Transverse colon (tissue), 3 donors: ENCODE measurements around the gene TMC6.

Experiments used
- EP300 ChIP-seq: sonication (generic); formaldehyde crosslinking; IDR thresholded peaks from one replicate; pipeline ENCODE4 v1.6.1; 2017; ENCODE audit warnings: antibody characterized with exemption, low read depth
- POLR2A ChIP-seq: fragments of 450-650 bp; IDR thresholded peaks from one replicate; pipeline ENCODE4 v1.6.1; 2016; ENCODE audit warnings: antibody characterized with exemption, mild to moderate bottlenecking, moderate library complexity
- TF ChIP-seq, protein P1 (sequence below), 5 experiments: fragments of 200-600 bp in 3 of 5; fragments of 450-650 bp in 2 of 5; sonication (generic) in 3 of 5; IDR thresholded peaks; 1 replicate in 2 of 5; 2 replicates in 3 of 5; pipeline ENCODE4 v1.5.1; 2016 to 2017; ENCODE audit warnings: antibody characterized with exemption in 5 of 5, inconsistent platforms in 3 of 5, mild to moderate bottlenecking in 2 of 5, moderate library complexity in 1 of 5

DNA sequence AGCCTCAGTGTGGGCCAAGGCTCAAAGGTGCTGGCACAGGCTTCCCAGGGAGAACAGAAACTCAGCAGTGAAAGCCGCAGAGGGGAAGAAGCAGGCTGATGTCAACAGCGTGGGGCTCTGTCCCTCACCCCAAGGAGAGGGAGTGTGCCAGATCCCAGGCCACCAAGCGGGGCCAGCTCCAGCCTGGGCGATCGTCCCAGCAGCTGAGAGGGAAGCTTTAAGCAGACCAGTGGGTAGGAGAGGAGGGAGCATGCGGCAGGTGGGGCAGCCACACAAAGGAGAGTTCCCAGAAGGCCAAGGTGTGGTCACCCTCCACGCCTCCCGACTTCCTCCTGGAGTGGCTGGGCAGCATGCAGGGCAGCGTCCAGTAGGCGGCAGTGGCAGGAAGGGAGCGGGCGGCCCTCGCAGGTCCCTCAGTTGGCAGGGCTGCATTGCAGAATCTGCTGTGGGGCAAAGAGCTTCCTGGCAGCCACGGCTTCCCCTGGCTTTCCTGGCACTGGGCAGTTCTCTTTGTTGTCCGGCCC is 45.9 kb upstream of the TMC6 start:
- TF ChIP-seq, protein P1, sequence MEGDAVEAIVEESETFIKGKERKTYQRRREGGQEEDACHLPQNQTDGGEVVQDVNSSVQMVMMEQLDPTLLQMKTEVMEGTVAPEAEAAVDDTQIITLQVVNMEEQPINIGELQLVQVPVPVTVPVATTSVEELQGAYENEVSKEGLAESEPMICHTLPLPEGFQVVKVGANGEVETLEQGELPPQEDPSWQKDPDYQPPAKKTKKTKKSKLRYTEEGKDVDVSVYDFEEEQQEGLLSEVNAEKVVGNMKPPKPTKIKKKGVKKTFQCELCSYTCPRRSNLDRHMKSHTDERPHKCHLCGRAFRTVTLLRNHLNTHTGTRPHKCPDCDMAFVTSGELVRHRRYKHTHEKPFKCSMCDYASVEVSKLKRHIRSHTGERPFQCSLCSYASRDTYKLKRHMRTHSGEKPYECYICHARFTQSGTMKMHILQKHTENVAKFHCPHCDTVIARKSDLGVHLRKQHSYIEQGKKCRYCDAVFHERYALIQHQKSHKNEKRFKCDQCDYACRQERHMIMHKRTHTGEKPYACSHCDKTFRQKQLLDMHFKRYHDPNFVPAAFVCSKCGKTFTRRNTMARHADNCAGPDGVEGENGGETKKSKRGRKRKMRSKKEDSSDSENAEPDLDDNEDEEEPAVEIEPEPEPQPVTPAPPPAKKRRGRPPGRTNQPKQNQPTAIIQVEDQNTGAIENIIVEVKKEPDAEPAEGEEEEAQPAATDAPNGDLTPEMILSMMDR (IDR thresholded peaks at IDR 0.05), result peak; percentile 38 to 95 (median 62)
- TF ChIP-seq POLR2A (peak; percentile 85), EP300 (no peak)
